NCI-H2196 (cell line): ENCODE measurements around the gene ZNF117.
"Not testable (repeated sequence)": the region's sequence is repeated elsewhere in the genome, so short reads cannot be mapped to it uniquely, and the experiment has no call there.

Source experiments
- DNase-seq: peaks from one replicate; lab custom pipeline; 2025; ENCODE audit not compliant: unreplicated experiment; lab: John Stamatoyannopoulos, UW

The ZNF117 gene

DNA sequence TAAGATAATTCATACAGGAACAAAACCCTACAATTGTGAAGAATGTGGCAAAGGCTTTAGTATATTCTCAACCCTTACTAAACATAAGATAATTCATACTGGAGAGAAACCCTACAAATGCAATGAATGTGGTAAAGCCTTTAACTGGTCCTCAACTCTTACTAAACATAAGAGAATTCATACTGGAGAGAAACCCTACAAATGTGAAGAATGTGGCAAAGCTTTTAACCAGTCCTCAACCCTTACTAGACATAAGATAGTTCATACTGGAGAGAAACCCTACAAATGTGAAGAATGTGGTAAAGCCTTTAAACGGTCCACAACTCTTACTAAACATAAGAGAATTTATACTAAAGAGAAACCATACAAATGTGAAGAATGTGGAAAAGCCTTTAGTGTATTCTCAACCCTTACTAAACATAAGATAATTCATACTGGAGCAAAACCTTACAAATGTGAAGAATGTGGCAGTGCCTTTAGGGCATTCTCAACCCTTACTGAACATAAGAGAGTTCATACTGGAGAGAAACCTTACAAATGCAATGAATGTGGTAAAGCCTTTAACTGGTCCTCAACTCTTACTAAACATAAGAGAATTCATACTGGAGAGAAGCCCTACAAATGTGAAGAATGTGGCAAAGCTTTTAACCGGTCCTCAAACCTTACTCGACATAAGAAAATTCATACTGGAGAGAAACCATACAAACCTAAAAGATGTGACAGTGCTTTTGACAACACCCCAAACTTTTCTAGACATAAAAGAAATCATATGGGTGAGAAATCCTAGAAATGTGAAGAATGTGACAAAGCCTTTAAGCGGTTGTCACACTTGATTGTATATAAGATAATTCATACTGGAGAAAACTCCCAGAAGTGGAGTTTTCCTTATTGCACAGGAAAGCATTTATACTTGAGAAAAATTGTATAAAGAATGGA lies 62.3 kb downstream of the ZNF117 start:
- DNase-seq: not testable (repeated sequence)
